Right lobe of liver (tissue), 6 donors: ENCODE measurements around the gene KCNJ11. TPM values are rescaled to one million over a fixed set of nuclear protein-coding genes. Genes with fewer than 3 reads are reported as not detected.

Experiments
- ATAC-seq, 4 donors: fragments of 200-7000 bp; cut with Tn5 transposase; one replicate each; pipeline ENCODE4 v1.9.1; 2020; ENCODE audit warnings: mild to moderate bottlenecking in 4 of 4, moderate library complexity in 4 of 4
- DNase-seq, 3 donors: peaks; one replicate each; pipeline ENCODE4 v3.0.0-alpha.2; 2020
- H3K27ac ChIP-seq, 3 donors: fragments of 200-600 bp; one replicate each; pipeline ENCODE4 v1.8.0; 2022
- H3K27me3 ChIP-seq, 2 donors: fragments of 200-600 bp; one replicate each; pipeline ENCODE4 v1.8.0; 2022
- H3K36me3 ChIP-seq, 4 donors: fragments of 200-600 bp; sonication (generic) in 1 of 4; one replicate each; pipeline versions ENCODE4 v1.5.1 to v1.8.0; 2017 to 2022; ENCODE audit warnings: control low read depth in 1 of 4
- H3K4me1 ChIP-seq, 4 donors: fragments of 200-600 bp; sonication (generic) in 1 of 4; one replicate each; pipeline versions ENCODE4 v1.5.1 to v1.8.0; 2017 to 2022; ENCODE audit warnings: control low read depth in 1 of 4
- H3K4me3 ChIP-seq, 3 donors: fragments of 200-600 bp; one replicate each; pipeline ENCODE4 v1.8.0; 2022
- H3K9me3 ChIP-seq, 4 donors: fragments of 200-600 bp; sonication (generic) in 1 of 4; one replicate each; pipeline versions ENCODE4 v1.5.1 to v1.8.0; 2017 to 2022; ENCODE audit warnings: control low read depth in 1 of 4
- CTCF ChIP-seq, 4 donors: fragments of 200-600 bp in 3 of 4; fragments of 450-650 bp in 1 of 4; IDR thresholded peaks; one replicate each; pipeline versions ENCODE4 v1.5.1 to v1.8.0; 2016 to 2022; ENCODE audit warnings: antibody characterized with exemption in 4 of 4, mild to moderate bottlenecking in 2 of 4
- POLR2A ChIP-seq: fragments of 450-650 bp; IDR thresholded peaks from one replicate; pipeline ENCODE4 v1.6.1; 2017; ENCODE audit warnings: antibody characterized with exemption, mild to moderate bottlenecking
- WGBS: methylation state at CpG from one replicate; pipeline ENCODE4 v1.1.6; 2018; ENCODE audit warnings: low coverage, low lambda C conversion rate; ENCODE audit not compliant: insufficient coverage; ENCODE audit errors: missing lambda C conversion rate; 5-methylcytosine and 5-hydroxymethylcytosine counted together
- intact Hi-C, 2 donors: fragments of 100-400 bp; cut with DNase I; formaldehyde crosslinking; loops; one replicate each; pipeline versions ENCODE4 v1.11.2 to v1.14.1; 2022
- total RNA-seq, 6 experiments: library from RNA; depleted of rRNA in 2 of 6; stranded (reverse); fragments of >200 nt in 2 of 6; fragmentation: NEBNext Ultra II Directional in 3 of 6; extraction: Animal tissue kit (Norgen Biotek cat#: 25700) in 3 of 6; gene quantifications; one replicate each; pipeline versions ENCODE4 v1.1.0 to v1.2.4, GENCODE V29; 2016 to 2023
- donor health status: DM: no; HTN: yes; CAD: no.
- donor health status: DM: no; HTN: no; CAD: no.
- donor health status: DM: no; HTN: no; CAD: no.
- donor health status: DM: no; HTN: yes; CAD: no.
- donor health status: DM: no; HTN: yes; CAD: no.

KCNJ11 gene
- total RNA-seq, 6 experiments from 2014 or later = 0.93 to 3.7 (median 2.0) TPM

- no peaks in the 10 kb centered on the region for H3K4me1 ChIP-seq
- ATAC-seq = no peak
- H3K27me3 ChIP-seq = no peaks in the 10 kb centered on the region
- TF ChIP-seq CTCF (IDR thresholded peaks at IDR 0.05) (no peak), POLR2A (no peak)
- H3K27ac ChIP-seq = no peak overlapping the region
- peak in 1 of 3 donors; percentile 10 for DNase-seq
- no peaks in the 10 kb centered on the region for H3K9me3 ChIP-seq
- WGBS = 90% methylated on average over 2 of the region's 22 CpGs
- no peak overlapping the region for H3K4me3 ChIP-seq
- no peaks in the 10 kb centered on the region for H3K36me3 ChIP-seq
- intact Hi-C loops = no loop called here
These were observed 8.3 kb upstream of the KCNJ11 start for GRCh38 chr11:17396598-17397310.

GRCh38 chr11:17395978-17396377 is 7.5 kb upstream of the KCNJ11 start:
- DNase-seq = peak in 1 of 3 donors; percentile 10
- Histone ChIP-seq H3K9me3 (no peaks in the 10 kb centered on the region), H3K4me3 (no peak overlapping the region), H3K4me1 (no peaks in the 10 kb centered on the region), H3K27me3 (no peaks in the 10 kb centered on the region), H3K27ac (no peak overlapping the region), H3K36me3 (no peaks in the 10 kb centered on the region)
- intact Hi-C loops = no loop called here
- no peak for ATAC-seq
- TF ChIP-seq POLR2A (no peak), CTCF (IDR thresholded peaks at IDR 0.05) (no peak)
- WGBS = 67% methylated on average over 3 of the region's 6 CpGs

- Histone ChIP-seq H3K27ac (no peak overlapping the region), H3K36me3 (no peaks in the 10 kb centered on the region), H3K9me3 (no peaks in the 10 kb centered on the region), H3K27me3 (no peaks in the 10 kb centered on the region), H3K4me3 (no peak overlapping the region), H3K4me1 (no peaks in the 10 kb centered on the region)
- ATAC-seq = no peak
- DNase-seq = peak in 1 of 3 donors; percentile 13
- 60% methylated on average over 1 of the region's 20 CpGs for WGBS
- intact Hi-C loops = no loop called here
- no peak for TF ChIP-seq POLR2A
- no peak for TF ChIP-seq CTCF (IDR thresholded peaks at IDR 0.05)
These were observed 7.1 kb upstream of the KCNJ11 start for GRCh38 chr11:17395554-17395961.

- ATAC-seq (no peak), DNase-seq (peak in 1 of 3 donors; percentile 10)
- TF ChIP-seq CTCF (IDR thresholded peaks at IDR 0.05) (no peak), POLR2A (no peak)
- Histone ChIP-seq H3K9me3 (no peaks in the 10 kb centered on the region), H3K36me3 (no peaks in the 10 kb centered on the region), H3K4me3 (no peak overlapping the region), H3K27me3 (no peaks in the 10 kb centered on the region), H3K27ac (no peak overlapping the region), H3K4me1 (no peaks in the 10 kb centered on the region)
- 66% methylated on average over 3 of the region's 10 CpGs for WGBS
- intact Hi-C loops = no loop called here
These were observed 6.4 kb upstream of the KCNJ11 start for GRCh38 chr11:17394743-17395390.
